K562 (cell line): ENCODE measurements around the gene CEP95. TPM values are rescaled to one million over a fixed set of nuclear protein-coding genes. Genes with fewer than 3 reads are reported as not detected.

ENCODE experiments used
- CBX2 ChIP-seq: fragments of 200-600 bp; sonication (generic); IDR thresholded peaks from one replicate; pipeline ENCODE4 v1.6.1; 2012; ENCODE audit warnings: mild to moderate bottlenecking, low read length, inconsistent platforms; ENCODE audit not compliant: insufficient read depth, poor library complexity, severe bottlenecking
- CTBP1 ChIP-seq: fragments of 450-650 bp; IDR thresholded peaks from 2 replicates; pipeline ENCODE4 v1.6.1; 2016; ENCODE audit warnings: borderline replicate concordance
- DNMT1 ChIP-seq: fragments of 450-650 bp; IDR thresholded peaks from 2 replicates; pipeline ENCODE4 v1.6.1; 2016; ENCODE audit warnings: antibody characterized with exemption, mild to moderate bottlenecking
- EHMT2 ChIP-seq: fragments of 450-650 bp; IDR thresholded peaks from 2 replicates; pipeline ENCODE4 v1.6.1; 2018; ENCODE audit warnings: antibody characterized with exemption
- FOXK2 ChIP-seq, 2 experiments: fragments of 450-650 bp; IDR thresholded peaks in 1 of 2; conservative IDR thresholded peaks in 1 of 2; 2 replicates each; pipeline ENCODE4 v1.6.1; 2016; ENCODE audit warnings: low read depth in 2 of 2, mild to moderate bottlenecking in 1 of 2
- KDM1A ChIP-seq, 2 experiments: fragments of 450-650 bp; IDR thresholded peaks; 2 replicates each; pipeline ENCODE4 v1.6.1; 2016; ENCODE audit warnings: mild to moderate bottlenecking in 2 of 2
- KDM5B ChIP-seq: fragments of 200-600 bp; sonication (generic); IDR thresholded peaks from 2 replicates; pipeline ENCODE4 v1.6.1; 2012; ENCODE audit warnings: low read depth, mild to moderate bottlenecking, moderate library complexity, low read length, control low read depth, inconsistent platforms; ENCODE audit not compliant: insufficient replicate concordance
- KLF1 ChIP-seq: fragments of 450-650 bp; IDR thresholded peaks from 2 replicates; pipeline ENCODE4 v1.6.1; 2016; ENCODE audit warnings: missing genetic modification characterization, missing compliant biosample characterization
- MCM7 ChIP-seq, 2 experiments: fragments of 450-650 bp; IDR thresholded peaks; 2 replicates each; pipeline ENCODE4 v1.6.1; 2016 to 2018
- NRF1 ChIP-seq, 2 experiments: fragments of 450-650 bp; IDR thresholded peaks in 1 of 2; conservative IDR thresholded peaks in 1 of 2; 2 replicates each; pipeline ENCODE4 v1.6.1; 2014; ENCODE audit warnings: mild to moderate bottlenecking in 2 of 2
- PHF21A ChIP-seq: fragments of 450-650 bp; IDR thresholded peaks from 2 replicates; pipeline ENCODE4 v1.6.1; 2017; ENCODE audit warnings: low read depth, borderline replicate concordance
- POLR2AphosphoS2 ChIP-seq: IDR thresholded peaks from 2 replicates; pipeline ENCODE4 v1.6.1; 2012; ENCODE audit warnings: low read length, improper control_type of control experiment
- RBM22 ChIP-seq: fragments of 200-400 bp; formaldehyde crosslinking; IDR thresholded peaks from 2 replicates; pipeline ENCODE4 v1.6.1; 2018; ENCODE audit warnings: low read length, low read depth; ENCODE audit not compliant: poor library complexity, severe bottlenecking
- SP1 ChIP-seq: sonication (generic); formaldehyde crosslinking; IDR thresholded peaks from 2 replicates; pipeline ENCODE4 v1.8.1; 2022; ENCODE audit warnings: mild to moderate bottlenecking, missing genetic modification reagents
- TRIM25 ChIP-seq: fragments of 450-650 bp; IDR thresholded peaks from 2 replicates; pipeline ENCODE4 v1.7.0; 2016; ENCODE audit warnings: borderline replicate concordance
- ZNF431 ChIP-seq: sonication (generic); formaldehyde crosslinking; IDR thresholded peaks from 2 replicates; pipeline ENCODE4 v1.8.0; 2022; ENCODE audit warnings: mild to moderate bottlenecking, missing genetic modification reagents
- ZNF436 ChIP-seq: fragments of 250-450, 450-650 bp; sonication (Bioruptor Pico); formaldehyde crosslinking; IDR thresholded peaks from 2 replicates; pipeline ENCODE4 v1.7.0; 2020; ENCODE audit warnings: mild to moderate bottlenecking
- ZNF445 ChIP-seq: fragments of 250-450 bp; sonication (Bioruptor Pico); IDR thresholded peaks from 2 replicates; pipeline ENCODE4 v1.4.0; 2020; ENCODE audit warnings: low read depth, mild to moderate bottlenecking, moderate library complexity
- ZNF512 ChIP-seq: IDR thresholded peaks from 2 replicates; pipeline ENCODE4 v1.6.1; 2016; ENCODE audit warnings: missing genetic modification characterization, missing compliant biosample characterization
- ZNF518B ChIP-seq: fragments of 250-450 bp; sonication (Bioruptor Pico); IDR thresholded peaks from 2 replicates; pipeline ENCODE4 v1.5.0; 2021; ENCODE audit warnings: mild to moderate bottlenecking, moderate library complexity
- polyA plus RNA-seq, 8 experiments: library from polyadenylated mRNA; depleted of rRNA in 4 of 8; stranded (reverse) in 5 of 8; unstranded in 3 of 8; fragments of >200 nt; fragmentation: Nextera tagmentation in 2 of 8; fragmentation: Illumina TruSeq in 1 of 8; extraction: Ambion mirVana in 2 of 8; extraction: Trizol in 1 of 8; gene quantifications; 2 replicates each; pipeline versions ENCODE4 v1.2.1 to v1.2.3, GENCODE V29; 2011 to 2014; ENCODE audit warnings: inconsistent platforms in 1 of 8, missing spikeins in 1 of 8
- total RNA-seq, 7 experiments: library from RNA; depleted of rRNA in 6 of 7; stranded (reverse); fragments of >200 nt in 6 of 7; fragmentation: Illumina TruSeq in 2 of 7; extraction: Trizol in 2 of 7; gene quantifications; 2 replicates each; pipeline versions ENCODE4 v1.2.1 to v1.2.3, GENCODE V29; 2011 to 2021; ENCODE audit warnings: low replicate concordance in 1 of 7

Gene CEP95
- total and polyA plus RNA-seq, 9 of the 15 experiments (the other 6 are each of a cell fraction or from before 2014, with no cell fraction given) = 26.7 to 80.7 (median 56.9) TPM

- TF ChIP-seq SP1 (CRISPR knock-in tag) (peak; percentile 93), KDM5B (peak; percentile 38), KLF1 (peak; percentile 65; the same call in 1 of the 2 replicates), KDM1A (IDR thresholded peaks at IDR 0.05) (peak; percentile 45 to 59; a peak in 2 of 4 replicates), ZNF512 (tag) (no peak), DNMT1 (peak; percentile 97; the same call in 1 of the 2 replicates), NRF1 (conservative IDR thresholded peaks at IDR 0.05 in 1 of 2, IDR thresholded peaks at IDR 0.05 in 1 of 2) (peak; percentile 98), POLR2AphosphoS2 (peak; percentile 99), ZNF518B (CRISPR knock-in tag) (no peak), PHF21A (peak; percentile 89), RBM22 (peak; percentile 98), ZNF431 (CRISPR knock-in tag) (peak; percentile 5; the same call in 1 of the 2 replicates), ZNF445 (CRISPR knock-in tag) (peak; percentile 80; the same call in 1 of the 2 replicates), TRIM25 (no peak), ZNF436 (no peak; the same call in 1 of the 2 replicates), CBX2 (no peak), EHMT2 (no peak; the same call in 1 of the 2 replicates), CTBP1 (peak; percentile 77), MCM7 (IDR thresholded peaks at IDR 0.05) (no peak), FOXK2 (conservative IDR thresholded peaks at IDR 0.05 in 1 of 2, IDR thresholded peaks at IDR 0.05 in 1 of 2; ENCODE audit: low read depth in 2 of 2) (peak; percentile 54 to 73; a peak in 3 of 4 replicates)
Observed at GRCh38 chr17:64496786-64497564, 9.8 kb upstream of the CEP95 start, which contains the start of gene POLG2 (continued).
